Activated CD4-positive, alpha-beta memory T cell treated with anti-CD3 and anti-CD28 coated beads, Interleukin-2, amount 10 ng/mL, durations not matched to agents 7 days and 5 days (primary cell): ENCODE data around the gene STK32C. TPM values are rescaled to one million over a fixed set of nuclear protein-coding genes. Genes with fewer than 3 reads are reported as not detected.
A peak's percentile ranks its signal among the peaks of the same experiment; 100 is the strongest.

Source experiments
- CTCF ChIA-PET: fragments of 350-600 bp; sonication (Branson Sonifier 250); formaldehyde crosslinking; loops from one replicate; lab custom pipeline; 2021; ENCODE audit warnings: antibody characterized with exemption, inconsistent platforms; lab: Charles Lee
- POLR2A ChIA-PET: fragments of 350-600 bp; sonication (Branson Sonifier 250); formaldehyde crosslinking; loops from one replicate; lab custom pipeline; 2021; ENCODE audit warnings: antibody characterized with exemption; lab: Charles Lee
- DNase-seq: peaks from one replicate; pipeline ENCODE4 v3.0.0-alpha.2; 2020
- H3K27ac Mint-ChIP-seq: one replicate; pipeline ENCODE4 v1.8.0; 2021; ENCODE audit warnings: mild to moderate bottlenecking, mixed read lengths
- H3K27me3 Mint-ChIP-seq: one replicate; pipeline ENCODE4 v1.8.0; 2021; ENCODE audit warnings: mixed read lengths
- H3K36me3 Mint-ChIP-seq: one replicate; pipeline ENCODE4 v1.8.0; 2021; ENCODE audit warnings: low read depth, mixed read lengths
- H3K4me1 Mint-ChIP-seq: one replicate; pipeline ENCODE4 v1.8.0; 2021; ENCODE audit warnings: mixed read lengths
- H3K4me3 Mint-ChIP-seq: one replicate; pipeline ENCODE4 v1.8.0; 2021; ENCODE audit warnings: mild to moderate bottlenecking, mixed read lengths
- H3K9me3 Mint-ChIP-seq: one replicate; pipeline ENCODE4 v1.8.0; 2021; ENCODE audit warnings: mixed read lengths
- total RNA-seq, 2 experiments: library from RNA; stranded (reverse); gene quantifications; one replicate each; pipeline ENCODE4 v1.2.3, GENCODE V29; 2021

STK32C gene
- total RNA-seq, 2 experiments from 2014 or later = 17.4 to 18.2 TPM

DNA sequence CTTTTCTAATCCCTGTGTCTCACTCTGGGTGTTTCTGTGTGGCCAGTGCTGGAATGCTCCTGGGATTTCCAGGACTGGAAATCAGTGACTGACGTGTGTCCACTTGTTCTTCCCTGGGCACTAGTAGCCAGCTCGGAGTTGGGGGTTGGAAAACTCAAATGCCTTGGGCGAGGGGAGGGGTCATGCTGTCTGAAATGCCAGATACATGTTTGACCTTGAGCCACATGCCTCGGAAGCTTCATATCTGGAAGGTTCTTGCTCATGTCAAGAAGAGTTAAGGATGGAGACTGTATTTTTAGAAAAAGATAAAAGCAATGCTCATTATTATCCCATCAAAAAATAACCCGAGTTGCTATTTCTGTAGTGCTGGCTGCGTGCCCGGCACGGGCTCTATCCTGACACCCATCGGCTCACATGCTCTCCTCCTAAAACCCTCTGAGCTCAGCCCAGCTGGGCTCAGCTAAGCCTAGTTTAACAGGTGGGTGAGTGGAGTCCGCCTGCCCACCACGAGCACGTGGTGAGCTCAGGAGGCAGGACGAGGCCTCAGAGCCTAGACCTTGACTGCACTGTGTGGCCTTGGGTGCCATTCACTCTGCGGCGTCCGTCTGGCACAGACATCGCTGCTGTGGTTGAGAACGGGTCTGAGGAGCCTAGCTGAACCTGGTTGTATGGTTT is 114.6 kb downstream of the STK32C start:
- no peak overlapping the region for H3K4me3 Mint-ChIP-seq
- no peak for DNase-seq
- H3K4me1 Mint-ChIP-seq = no peaks in the 10 kb centered on the region
- CTCF ChIA-PET = no interaction called here
- H3K27ac Mint-ChIP-seq = no peak overlapping the region
- H3K36me3 Mint-ChIP-seq = no peaks in the 10 kb centered on the region
- peaks cover 19% of the 10 kb centered on the region for H3K27me3 Mint-ChIP-seq
- POLR2A ChIA-PET = no interaction called here
- peaks cover 4% of the 10 kb centered on the region for H3K9me3 Mint-ChIP-seq

GRCh38 chr10:132192076-132192975 is 115.4 kb downstream of the STK32C start:
- Mint-ChIP-seq H3K4me1 (no peaks in the 10 kb centered on the region), H3K4me3 (no peak overlapping the region), H3K9me3 (peaks cover 4% of the 10 kb centered on the region), H3K36me3 (no peaks in the 10 kb centered on the region), H3K27me3 (peaks cover 22% of the 10 kb centered on the region), H3K27ac (no peak overlapping the region)
- DNase-seq = no peak
- CTCF ChIA-PET = no interaction called here
- POLR2A ChIA-PET = no interaction called here

DNA sequence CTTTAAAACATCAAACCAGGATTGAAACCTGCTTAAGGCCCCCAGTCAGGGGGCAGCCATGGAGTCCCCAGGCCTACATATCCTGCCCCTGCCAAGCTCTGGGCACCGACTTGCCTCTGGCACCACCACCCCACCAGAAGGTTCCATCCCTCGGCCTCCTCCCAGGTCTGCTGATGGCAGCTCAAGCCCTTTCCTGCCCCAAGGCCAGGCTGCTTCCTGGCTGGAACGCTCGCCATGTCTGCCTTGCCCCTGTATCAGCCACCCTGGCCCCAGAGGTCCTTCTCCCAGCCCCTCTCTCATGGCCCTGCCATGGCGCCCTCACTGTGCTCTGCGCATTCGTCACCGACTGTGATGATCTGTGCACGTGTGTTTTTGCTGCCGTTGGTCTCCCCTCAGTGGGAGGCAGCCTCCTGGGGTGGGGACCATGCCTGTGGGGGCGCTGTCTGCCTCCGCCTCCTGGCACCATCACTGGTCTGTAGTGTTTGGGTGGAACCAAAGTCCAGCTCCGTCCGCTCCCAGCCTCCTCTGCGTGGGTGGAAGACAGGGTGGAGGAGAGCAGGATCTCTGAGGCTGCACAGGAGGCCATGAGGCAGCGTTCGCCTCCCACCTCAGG is 117.8 kb downstream of the STK32C start:
- no peak overlapping the region for H3K27ac Mint-ChIP-seq
- H3K4me1 Mint-ChIP-seq = peaks cover under 1% of the 10 kb centered on the region
- H3K9me3 Mint-ChIP-seq = peaks cover 4% of the 10 kb centered on the region
- no peaks in the 10 kb centered on the region for H3K36me3 Mint-ChIP-seq
- POLR2A ChIA-PET = no interaction called here
- no peak for DNase-seq
- CTCF ChIA-PET = no interaction called here
- no peak overlapping the region for H3K4me3 Mint-ChIP-seq
- H3K27me3 Mint-ChIP-seq = peaks cover 30% of the 10 kb centered on the region

DNA sequence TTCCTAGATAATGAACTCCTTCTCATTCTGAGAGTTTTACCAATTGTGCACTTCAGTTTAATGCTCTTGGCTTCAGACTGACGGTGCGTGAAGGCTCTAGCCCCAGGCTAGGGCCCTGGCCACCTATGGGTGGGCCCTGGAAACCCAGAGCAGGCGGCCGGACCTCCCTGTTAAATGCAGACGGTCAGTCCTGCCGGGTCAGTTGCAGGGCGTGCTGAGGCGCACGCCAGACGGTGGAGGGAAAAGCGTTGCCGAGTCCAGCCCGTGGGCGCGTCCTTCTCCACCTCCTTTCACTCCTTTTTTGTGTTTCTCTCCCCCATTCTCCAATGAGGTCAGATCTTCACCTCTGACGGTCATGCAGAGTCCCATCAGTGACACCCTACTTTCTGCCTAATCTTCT is 118.7 kb downstream of the STK32C start:
- CTCF ChIA-PET = no interaction called here
- Mint-ChIP-seq H3K36me3 (no peaks in the 10 kb centered on the region), H3K9me3 (peaks cover 4% of the 10 kb centered on the region), H3K4me1 (peaks cover 2% of the 10 kb centered on the region), H3K27ac (no peak overlapping the region), H3K27me3 (peaks cover 36% of the 10 kb centered on the region), H3K4me3 (no peak overlapping the region)
- DNase-seq = no peak
- POLR2A ChIA-PET = no interaction called here

GRCh38 chr10:132188331-132188730 is 119.4 kb downstream of the STK32C start:
- Mint-ChIP-seq H3K4me1 (peaks cover 2% of the 10 kb centered on the region), H3K4me3 (peak overlapping the region; percentile 32), H3K27me3 (peaks cover 38% of the 10 kb centered on the region), H3K27ac (no peak overlapping the region), H3K9me3 (peaks cover 4% of the 10 kb centered on the region), H3K36me3 (no peaks in the 10 kb centered on the region)
- CTCF ChIA-PET = no interaction called here
- no peak for DNase-seq
- POLR2A ChIA-PET = no interaction called here

DNA sequence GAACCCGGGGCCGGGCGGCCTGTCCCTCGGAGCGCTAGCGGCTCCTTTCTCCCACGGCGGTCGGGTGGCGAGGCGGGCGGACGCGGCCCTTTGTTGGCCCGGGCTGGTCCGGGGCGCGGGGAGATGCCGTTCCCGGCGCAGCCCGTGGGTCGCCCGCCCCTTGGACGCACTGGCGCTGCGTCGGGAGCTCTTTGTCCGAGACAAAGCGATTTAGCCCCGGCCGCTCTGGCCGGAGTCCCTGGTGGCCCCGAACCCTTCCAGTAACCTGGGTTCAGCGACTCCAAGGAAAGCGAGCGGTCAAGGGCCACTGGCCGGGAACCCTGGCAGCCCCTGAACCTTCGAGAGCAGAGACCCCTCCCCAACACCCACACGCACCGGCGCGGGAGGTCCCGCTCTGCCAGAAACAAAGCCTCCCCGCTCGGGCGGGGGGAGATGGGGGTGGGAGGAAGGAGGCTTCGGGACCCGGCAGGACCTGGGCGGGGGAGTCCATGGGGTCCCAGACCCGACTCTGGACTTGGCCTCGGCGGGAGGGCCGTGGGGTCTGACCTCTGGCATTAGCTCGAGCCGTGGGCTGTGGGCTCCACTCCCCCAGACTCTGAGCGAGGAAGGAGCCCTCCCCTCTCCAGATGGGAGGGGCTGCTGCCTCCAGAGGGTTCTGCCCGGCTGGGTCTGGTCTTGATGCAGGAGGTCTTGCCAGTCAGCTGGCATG is 120.2 kb downstream of the STK32C start:
- POLR2A ChIA-PET = no interaction called here
- CTCF ChIA-PET = no interaction called here
- H3K9me3 Mint-ChIP-seq = peaks cover 4% of the 10 kb centered on the region
- peaks cover 42% of the 10 kb centered on the region for H3K27me3 Mint-ChIP-seq
- H3K4me3 Mint-ChIP-seq = peak overlapping the region; percentile 17
- H3K36me3 Mint-ChIP-seq = no peaks in the 10 kb centered on the region
- no peak for DNase-seq
- H3K4me1 Mint-ChIP-seq = peaks cover 2% of the 10 kb centered on the region
- H3K27ac Mint-ChIP-seq = no peak overlapping the region

- Mint-ChIP-seq H3K4me1 (peaks cover 2% of the 10 kb centered on the region), H3K27me3 (peaks cover 42% of the 10 kb centered on the region), H3K27ac (no peak within 1 kb of the TSS), H3K36me3 (no peaks in the 10 kb centered on the region), H3K9me3 (peaks cover 4% of the 10 kb centered on the region), H3K4me3 (peak within 1 kb of the TSS; percentile 17)
- CTCF ChIA-PET = no interaction called here
- DNase-seq = peak; percentile 33
- POLR2A ChIA-PET = no interaction called here
These were observed 121.0 kb downstream of the STK32C start, which contains the start of gene DPYSL4 for GRCh38 chr10:132186488-132187429. Gene DPYSL4 (plus strand): TSS chr10:132186948. CDS start chr10:132187064, 116 bp downstream.

DNA sequence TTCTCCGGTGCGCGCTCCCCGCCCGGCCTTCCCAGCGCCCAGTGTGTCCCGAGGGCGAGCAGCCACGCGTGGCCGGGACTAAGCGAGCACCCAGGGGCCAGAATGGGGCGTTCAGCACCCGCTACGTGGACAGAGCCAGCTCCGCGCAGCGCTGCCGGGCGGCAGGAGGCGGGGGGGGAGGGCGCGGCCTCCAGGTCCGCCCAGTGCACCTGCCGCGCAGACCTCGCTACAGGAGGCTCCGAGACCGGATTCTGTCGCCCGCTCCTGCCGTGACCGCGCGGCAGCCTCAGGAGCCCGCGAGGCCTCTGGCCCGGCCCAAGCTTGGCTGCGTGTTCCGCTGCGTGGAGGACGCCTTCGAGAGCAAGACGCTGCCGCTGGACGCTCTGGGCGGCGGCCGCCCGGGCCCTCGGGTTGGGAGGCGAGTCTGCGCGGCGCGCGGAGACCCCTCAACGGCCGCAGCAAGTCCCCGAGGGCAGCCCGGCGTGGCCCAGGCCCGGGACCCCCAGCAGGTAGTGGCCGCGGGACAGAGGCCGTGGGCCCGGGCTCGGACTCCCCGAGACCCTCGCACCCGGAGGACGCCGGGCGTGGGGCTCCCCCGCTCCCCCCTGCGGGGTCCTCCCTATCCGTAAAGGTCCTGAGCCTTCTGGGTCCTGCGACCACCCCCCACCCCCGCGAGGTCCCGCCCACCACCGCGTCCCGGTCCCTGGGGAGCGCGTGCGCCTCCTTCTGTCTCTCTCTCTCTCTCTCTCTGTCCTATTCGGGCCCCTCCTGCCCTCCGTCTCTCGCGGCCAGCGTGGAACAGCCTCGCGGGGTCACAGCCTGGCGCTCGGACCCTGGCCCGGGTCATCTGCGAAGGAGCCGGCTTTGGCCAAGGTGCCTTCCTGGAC is 121.9 kb downstream of the STK32C start:
- Mint-ChIP-seq H3K9me3 (peaks cover 4% of the 10 kb centered on the region), H3K27me3 (peaks cover 42% of the 10 kb centered on the region), H3K4me1 (peaks cover 2% of the 10 kb centered on the region), H3K4me3 (no peak overlapping the region), H3K27ac (no peak overlapping the region), H3K36me3 (no peaks in the 10 kb centered on the region)
- ChIA-PET CTCF (no interaction called here), POLR2A (no interaction called here)
- DNase-seq = peak; percentile 58

GRCh38 chr10:132184816-132185593 is 122.7 kb downstream of the STK32C start:
- ChIA-PET CTCF (no interaction called here), POLR2A (no interaction called here)
- Mint-ChIP-seq H3K4me3 (peak overlapping the region; percentile 9), H3K4me1 (peaks cover 2% of the 10 kb centered on the region), H3K36me3 (no peaks in the 10 kb centered on the region), H3K9me3 (no peaks in the 10 kb centered on the region), H3K27me3 (peaks cover 40% of the 10 kb centered on the region), H3K27ac (no peak overlapping the region)
- no peak for DNase-seq

DNA sequence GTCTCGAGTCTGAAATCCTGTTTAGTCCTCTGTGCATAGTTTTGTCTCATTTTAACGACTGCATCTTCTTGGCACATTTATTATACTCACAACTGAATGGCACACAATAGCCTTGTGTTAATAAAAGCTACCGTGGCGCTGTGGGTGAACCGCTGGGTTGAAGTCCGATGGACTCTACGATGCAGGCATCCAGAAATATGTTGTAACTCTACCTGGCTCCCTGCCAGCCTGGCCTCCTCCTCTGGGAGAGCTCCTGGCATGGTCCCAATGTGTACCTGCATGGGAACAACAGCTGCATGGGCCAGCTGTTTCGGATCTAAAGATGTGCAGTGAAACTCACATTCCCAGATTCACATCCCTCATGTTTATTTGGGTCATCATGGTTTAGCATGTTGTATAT is 124.7 kb downstream of the STK32C start:
- ChIA-PET POLR2A (no interaction called here), CTCF (no interaction called here)
- no peaks in the 10 kb centered on the region for H3K9me3 Mint-ChIP-seq
- H3K36me3 Mint-ChIP-seq = no peaks in the 10 kb centered on the region
- H3K27me3 Mint-ChIP-seq = peaks cover 24% of the 10 kb centered on the region
- no peak overlapping the region for H3K27ac Mint-ChIP-seq
- no peak overlapping the region for H3K4me3 Mint-ChIP-seq
- no peak for DNase-seq
- H3K4me1 Mint-ChIP-seq = peaks cover 2% of the 10 kb centered on the region

DNA sequence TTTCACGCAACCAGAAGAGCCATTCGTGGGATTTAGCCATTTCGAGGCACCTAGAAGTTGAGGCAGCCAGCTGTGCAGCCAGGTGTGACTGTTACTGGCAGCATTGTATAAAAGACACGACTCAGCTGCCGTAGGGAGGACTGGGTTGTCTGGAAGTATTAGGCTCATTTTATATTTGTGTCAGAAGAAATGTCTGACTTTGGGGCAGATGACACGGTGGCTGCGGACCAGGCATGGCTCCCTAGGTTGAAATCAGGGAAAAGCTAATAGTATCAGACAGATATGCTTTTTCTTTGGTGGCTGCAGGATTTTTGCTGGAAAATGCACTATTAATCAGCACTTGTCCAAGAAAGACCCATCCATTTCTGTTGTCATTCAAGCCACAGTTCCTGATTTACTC is 125.2 kb downstream of the STK32C start:
- Mint-ChIP-seq H3K27me3 (peaks cover 25% of the 10 kb centered on the region), H3K36me3 (no peaks in the 10 kb centered on the region), H3K9me3 (no peaks in the 10 kb centered on the region), H3K4me3 (no peak overlapping the region), H3K4me1 (peaks cover 2% of the 10 kb centered on the region), H3K27ac (no peak overlapping the region)
- DNase-seq = no peak
- POLR2A ChIA-PET = no interaction called here
- CTCF ChIA-PET = no interaction called here
